ENCODE measurements around the gene ZAR1. TPM values are rescaled to one million over a fixed set of nuclear protein-coding genes. Genes with fewer than 3 reads are reported as not detected.
"Not testable (repeated sequence)": the region's sequence is repeated elsewhere in the genome, so short reads cannot be mapped to it uniquely, and the experiment has no call there.

Gene ZAR1, protein sequence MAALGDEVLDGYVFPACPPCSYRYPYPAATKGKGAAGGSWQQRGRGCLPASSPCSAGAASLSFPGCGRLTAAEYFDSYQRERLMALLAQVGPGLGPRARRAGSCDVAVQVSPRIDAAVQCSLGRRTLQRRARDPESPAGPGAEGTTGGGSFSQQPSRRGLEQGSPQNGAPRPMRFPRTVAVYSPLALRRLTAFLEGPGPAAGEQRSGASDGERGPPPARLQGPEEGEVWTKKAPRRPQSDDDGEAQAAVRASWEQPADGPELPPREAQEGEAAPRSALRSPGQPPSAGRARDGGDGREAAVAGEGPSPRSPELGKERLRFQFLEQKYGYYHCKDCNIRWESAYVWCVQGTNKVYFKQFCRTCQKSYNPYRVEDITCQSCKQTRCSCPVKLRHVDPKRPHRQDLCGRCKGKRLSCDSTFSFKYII
- not detected for total RNA-seq
- total RNA-seq (2013) = not detected

DNA sequence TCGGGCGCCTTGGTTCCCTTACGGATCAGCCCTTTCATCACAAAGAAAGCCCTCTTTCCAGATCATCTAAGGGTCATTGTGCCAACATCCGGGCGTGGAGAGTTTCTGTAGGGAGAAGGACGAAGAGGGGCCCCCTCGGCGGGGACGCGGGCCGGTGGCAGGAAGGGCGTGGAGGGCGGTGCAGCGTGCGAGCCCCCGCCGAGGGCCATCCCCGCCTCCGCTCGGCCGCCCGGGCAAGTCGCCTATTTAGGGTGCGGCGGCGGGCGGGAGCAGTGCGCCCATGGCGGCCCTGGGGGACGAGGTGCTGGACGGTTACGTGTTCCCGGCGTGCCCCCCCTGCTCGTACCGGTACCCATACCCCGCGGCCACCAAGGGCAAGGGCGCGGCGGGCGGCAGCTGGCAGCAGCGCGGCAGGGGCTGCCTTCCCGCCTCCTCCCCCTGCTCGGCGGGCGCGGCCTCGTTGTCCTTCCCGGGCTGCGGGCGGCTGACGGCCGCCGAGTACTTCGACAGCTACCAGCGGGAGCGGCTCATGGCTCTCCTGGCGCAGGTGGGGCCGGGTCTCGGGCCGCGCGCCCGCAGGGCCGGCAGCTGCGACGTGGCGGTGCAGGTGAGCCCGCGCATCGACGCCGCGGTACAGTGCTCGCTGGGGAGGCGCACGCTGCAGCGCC lies at the start of gene ZAR1:
Gene ZAR1 (plus strand): TSS at position 241 of the 668 bp plus-strand sequence. CDS start 40 bp downstream, at position 281.
- DNase-seq (peak in 1 of 2 donors; percentile 13), ATAC-seq (peak in 2 of 3 donors; percentile 29 to 49)
- Mint-ChIP-seq H3K4me3 (peak within 1 kb of the TSS; percentile 47), H3K27ac (no peak within 1 kb of the TSS), H3K27me3 (ENCODE audit: low read depth in 2 of 2) (peaks cover 29 to 41% of the 10 kb centered on the region in 2 donors), H3K9me3 (no peaks in the 10 kb centered on the region), H3K4me1 (no peaks in the 10 kb centered on the region), H3K36me3 (no peaks in the 10 kb centered on the region)
- intact Hi-C loops (cut with micrococcal nuclease) = no loop called here
- Histone ChIP-seq H3K9me3 (ENCODE audit: control insufficient read depth, insufficient read depth, low read length) (no peaks in the 10 kb centered on the region), H3K4me3 (ENCODE audit: low read length) (no peak within 1 kb of the TSS), H3K36me3 (ENCODE audit: control insufficient read depth, insufficient read depth, low read length) (no peaks in the 10 kb centered on the region), H3K4me1 (ENCODE audit: control insufficient read depth, insufficient read depth, low read length) (peaks cover 10% of the 10 kb centered on the region), H3K27ac (ENCODE audit: low read length) (no peak within 1 kb of the TSS), H3K27me3 (ENCODE audit: control insufficient read depth, insufficient read depth, low read length) (peaks cover 31% of the 10 kb centered on the region)
- WGBS (ENCODE audit: insufficient coverage) = 5% methylated on average over 80 of the region's 80 CpGs
- TF ChIP-seq, protein P1, sequence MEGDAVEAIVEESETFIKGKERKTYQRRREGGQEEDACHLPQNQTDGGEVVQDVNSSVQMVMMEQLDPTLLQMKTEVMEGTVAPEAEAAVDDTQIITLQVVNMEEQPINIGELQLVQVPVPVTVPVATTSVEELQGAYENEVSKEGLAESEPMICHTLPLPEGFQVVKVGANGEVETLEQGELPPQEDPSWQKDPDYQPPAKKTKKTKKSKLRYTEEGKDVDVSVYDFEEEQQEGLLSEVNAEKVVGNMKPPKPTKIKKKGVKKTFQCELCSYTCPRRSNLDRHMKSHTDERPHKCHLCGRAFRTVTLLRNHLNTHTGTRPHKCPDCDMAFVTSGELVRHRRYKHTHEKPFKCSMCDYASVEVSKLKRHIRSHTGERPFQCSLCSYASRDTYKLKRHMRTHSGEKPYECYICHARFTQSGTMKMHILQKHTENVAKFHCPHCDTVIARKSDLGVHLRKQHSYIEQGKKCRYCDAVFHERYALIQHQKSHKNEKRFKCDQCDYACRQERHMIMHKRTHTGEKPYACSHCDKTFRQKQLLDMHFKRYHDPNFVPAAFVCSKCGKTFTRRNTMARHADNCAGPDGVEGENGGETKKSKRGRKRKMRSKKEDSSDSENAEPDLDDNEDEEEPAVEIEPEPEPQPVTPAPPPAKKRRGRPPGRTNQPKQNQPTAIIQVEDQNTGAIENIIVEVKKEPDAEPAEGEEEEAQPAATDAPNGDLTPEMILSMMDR (IDR thresholded peaks at IDR 0.05) = no peak

DNA sequence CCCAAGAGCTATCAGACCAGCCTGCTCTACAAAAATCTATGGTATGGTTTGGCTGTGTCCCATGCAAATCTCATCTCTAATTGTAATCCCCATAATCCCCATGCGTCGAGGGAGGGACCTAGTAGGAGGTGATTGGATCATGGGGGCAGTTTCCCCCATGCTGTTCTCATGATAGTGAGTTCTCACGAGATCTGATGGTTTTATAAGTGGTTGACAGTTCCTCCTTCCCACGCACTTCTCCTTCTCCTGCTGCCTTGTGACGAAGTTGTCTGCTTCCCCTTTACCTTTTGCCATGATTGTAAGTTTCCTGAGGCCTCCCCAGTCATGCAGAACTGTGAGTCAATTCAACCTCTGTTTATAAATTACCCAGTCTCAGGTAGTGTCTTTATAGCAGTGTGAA lies 49.1 kb upstream of the ZAR1 start:
- WGBS (ENCODE audit: insufficient coverage) = 45% methylated on average over 3 of the region's 5 CpGs
- H3K9me3 ChIP-seq (ENCODE audit: control insufficient read depth, insufficient read depth, low read length); H3K4me3 Mint-ChIP-seq; DNase-seq; H3K36me3 ChIP-seq (ENCODE audit: control insufficient read depth, insufficient read depth, low read length); H3K36me3 Mint-ChIP-seq; H3K27me3 ChIP-seq (ENCODE audit: control insufficient read depth, insufficient read depth, low read length); H3K9me3 Mint-ChIP-seq; H3K27ac ChIP-seq (ENCODE audit: low read length); intact Hi-C loops (cut with micrococcal nuclease); H3K4me1 ChIP-seq (ENCODE audit: control insufficient read depth, insufficient read depth, low read length); H3K4me3 ChIP-seq (ENCODE audit: low read length); H3K4me1 Mint-ChIP-seq; H3K27ac Mint-ChIP-seq; ATAC-seq: not testable (repeated sequence)
- H3K27me3 Mint-ChIP-seq (ENCODE audit: low read depth in 2 of 2) = peaks cover 0 to 10% of the 10 kb centered on the region in 2 donors

DNA sequence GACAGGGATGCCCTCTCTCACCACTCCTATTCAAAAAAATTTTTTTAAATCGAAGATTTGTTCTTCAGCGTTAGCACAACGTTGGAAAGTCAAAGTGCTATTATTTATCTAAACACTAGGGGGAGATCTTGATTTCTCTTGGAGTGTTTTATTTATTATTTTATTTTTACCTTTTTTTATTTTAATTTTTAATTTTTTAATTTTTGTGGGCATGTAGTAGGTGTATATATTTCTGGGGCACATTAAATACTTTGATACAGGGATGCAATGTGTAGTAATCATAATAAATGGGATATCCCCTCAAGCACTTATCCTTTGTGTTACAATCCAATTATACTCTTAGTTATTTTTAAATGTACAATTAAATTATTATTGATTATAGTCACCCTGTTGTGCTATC lies 44.3 kb upstream of the ZAR1 start:
- ATAC-seq (no peak), DNase-seq (peak in 1 of 2 donors; percentile 28)
- WGBS (ENCODE audit: insufficient coverage) = no CpG with 5 or more reads among the region's 3 CpGs
- Mint-ChIP-seq H3K9me3 (no peaks in the 10 kb centered on the region), H3K36me3 (no peaks in the 10 kb centered on the region), H3K4me1 (no peaks in the 10 kb centered on the region), H3K4me3 (no peak overlapping the region), H3K27me3 (ENCODE audit: low read depth in 2 of 2) (peaks cover 0 to 7% of the 10 kb centered on the region in 2 donors), H3K27ac (no peak overlapping the region)
- no peaks in the 10 kb centered on the region for H3K27me3 ChIP-seq (ENCODE audit: control insufficient read depth, insufficient read depth, low read length)
- TF ChIP-seq, protein P1 (IDR thresholded peaks at IDR 0.05) = peak; percentile 72
- intact Hi-C loops (cut with micrococcal nuclease) = loop anchor here (5.0 kb wide), 1 partner anchor 517 kb away; no protein-coding TSS in a partner anchor
- H3K4me1 ChIP-seq (ENCODE audit: control insufficient read depth, insufficient read depth, low read length) = no peaks in the 10 kb centered on the region
- no peaks in the 10 kb centered on the region for H3K9me3 ChIP-seq (ENCODE audit: control insufficient read depth, insufficient read depth, low read length)
- no peaks in the 10 kb centered on the region for H3K36me3 ChIP-seq (ENCODE audit: control insufficient read depth, insufficient read depth, low read length)
- H3K4me3 ChIP-seq (ENCODE audit: low read length) = no peak overlapping the region
- H3K27ac ChIP-seq (ENCODE audit: low read length) = no peak overlapping the region

DNA sequence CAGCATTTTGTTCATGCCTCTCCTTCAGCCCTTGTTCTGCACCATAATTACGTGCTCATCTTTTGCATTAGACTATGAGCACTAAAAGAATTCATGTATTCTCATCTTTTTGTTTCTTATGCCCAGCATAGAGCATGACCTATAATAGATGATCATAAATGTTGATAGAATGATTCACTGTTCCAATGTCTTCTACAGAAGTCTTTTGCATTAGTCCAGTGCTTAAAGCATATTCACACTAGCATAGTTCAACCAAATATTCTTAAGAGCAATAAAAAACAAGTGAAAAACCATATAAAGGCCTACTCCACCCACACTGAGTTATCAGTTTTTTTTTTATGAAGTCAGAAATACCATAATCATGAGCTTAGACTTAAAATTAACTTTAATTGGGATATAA lies 43.4 kb upstream of the ZAR1 start:
- Mint-ChIP-seq H3K9me3 (no peaks in the 10 kb centered on the region), H3K36me3 (no peaks in the 10 kb centered on the region), H3K4me3 (no peak overlapping the region), H3K4me1 (no peaks in the 10 kb centered on the region), H3K27ac (no peak overlapping the region), H3K27me3 (ENCODE audit: low read depth in 2 of 2) (peaks cover 0 to 4% of the 10 kb centered on the region in 2 donors)
- no peak overlapping the region for H3K4me3 ChIP-seq (ENCODE audit: low read length)
- ATAC-seq (no peak), DNase-seq (no peak)
- H3K4me1 ChIP-seq (ENCODE audit: control insufficient read depth, insufficient read depth, low read length) = no peaks in the 10 kb centered on the region
- no peaks in the 10 kb centered on the region for H3K27me3 ChIP-seq (ENCODE audit: control insufficient read depth, insufficient read depth, low read length)
- no peak overlapping the region for H3K27ac ChIP-seq (ENCODE audit: low read length)
- no peaks in the 10 kb centered on the region for H3K36me3 ChIP-seq (ENCODE audit: control insufficient read depth, insufficient read depth, low read length)
- 100% methylated on average over 1 of the region's 1 CpG for WGBS (ENCODE audit: insufficient coverage)
- TF ChIP-seq, protein P1 (IDR thresholded peaks at IDR 0.05) = no peak
- intact Hi-C loops (cut with micrococcal nuclease) = loop anchor here (5.0 kb wide), 1 partner anchor 516 kb away; no protein-coding TSS in a partner anchor
- no peaks in the 10 kb centered on the region for H3K9me3 ChIP-seq (ENCODE audit: control insufficient read depth, insufficient read depth, low read length)
